GM04503 (cell line): ENCODE measurements around the gene OR6B1.
A peak's percentile ranks its signal among the peaks of the same experiment; 100 is the strongest.

Source experiments
- DNase-seq: peaks from one replicate; pipeline ENCODE4 v3.0.0-alpha.2; 2012; ENCODE audit warnings: low read depth

Gene OR6B1

GRCh38 chr7:144000020-144000419 is at the start of gene OR6B1:
TSS of gene OR6B1 (plus strand) at chr7:144000320. CDS start at chr7:144003997, 3,677 bp downstream.
- DNase-seq = no peak

DNA sequence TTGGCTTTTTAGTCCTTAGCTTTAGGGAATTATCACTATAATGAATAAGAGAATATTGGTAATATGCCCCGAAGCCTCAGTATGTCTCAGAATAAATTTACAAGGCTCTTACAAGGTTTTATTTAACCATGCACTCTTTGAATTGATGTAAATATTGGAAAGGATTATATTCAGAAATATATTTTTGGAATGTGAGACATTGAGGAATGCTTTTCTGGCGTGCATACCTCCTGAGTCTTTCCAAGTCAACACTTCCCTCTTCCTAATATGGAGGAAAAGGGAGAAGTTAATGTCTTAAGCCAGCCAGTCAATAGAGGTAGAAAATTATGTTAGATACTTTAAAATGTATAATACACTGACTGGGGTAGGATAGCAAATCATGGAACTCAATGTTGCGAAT is 46.7 kb upstream of the OR6B1 start:
- DNase-seq = no peak

DNA sequence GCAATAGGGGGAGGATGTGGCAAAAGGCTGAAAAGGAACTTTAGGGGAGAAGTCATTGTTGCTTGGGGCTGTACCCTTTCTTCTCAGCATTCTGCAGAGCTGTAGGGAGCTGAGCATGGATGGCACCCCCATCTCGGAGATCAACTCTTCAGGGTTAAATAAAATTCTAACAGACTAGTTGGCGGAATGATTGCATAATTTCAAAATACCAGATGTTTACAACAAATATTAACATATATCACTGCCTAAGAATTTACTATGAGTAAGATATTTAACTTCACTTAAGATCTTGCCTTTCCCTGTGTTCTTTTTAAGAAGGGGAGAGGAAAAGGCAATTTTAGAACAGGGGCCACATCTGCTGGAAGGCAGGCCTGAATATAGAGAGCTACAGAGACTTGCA is 46.0 kb upstream of the OR6B1 start:
- DNase-seq = no peak

DNA sequence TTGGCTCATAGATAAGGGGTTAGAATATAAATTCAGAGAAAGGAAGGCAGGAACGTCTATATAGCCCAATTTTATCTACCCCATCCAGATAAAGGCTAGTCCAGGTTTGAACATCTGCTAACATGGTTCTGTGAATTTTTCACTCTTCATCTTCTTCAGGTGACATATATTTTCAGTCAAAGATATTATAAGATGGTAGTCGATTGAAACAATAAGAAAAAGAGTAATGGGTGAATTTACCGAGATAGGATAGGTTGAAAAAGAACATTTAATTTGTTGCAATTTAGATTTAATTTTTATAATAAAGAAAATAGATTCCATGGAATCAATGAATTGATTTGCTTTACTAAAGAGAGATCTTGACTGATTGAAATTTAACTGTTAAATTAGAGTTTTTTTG is 45.6 kb upstream of the OR6B1 start, which contains the start of gene OR2F1:
Gene OR2F1 (plus strand): TSS at position 301 of the 400 bp plus-strand sequence. CDS start 5,127 bp downstream, outside the sequence.
- no peak for DNase-seq

GRCh38 chr7:143958781-143959180 is 41.3 kb upstream of the OR6B1 start:
- no peak for DNase-seq

DNA sequence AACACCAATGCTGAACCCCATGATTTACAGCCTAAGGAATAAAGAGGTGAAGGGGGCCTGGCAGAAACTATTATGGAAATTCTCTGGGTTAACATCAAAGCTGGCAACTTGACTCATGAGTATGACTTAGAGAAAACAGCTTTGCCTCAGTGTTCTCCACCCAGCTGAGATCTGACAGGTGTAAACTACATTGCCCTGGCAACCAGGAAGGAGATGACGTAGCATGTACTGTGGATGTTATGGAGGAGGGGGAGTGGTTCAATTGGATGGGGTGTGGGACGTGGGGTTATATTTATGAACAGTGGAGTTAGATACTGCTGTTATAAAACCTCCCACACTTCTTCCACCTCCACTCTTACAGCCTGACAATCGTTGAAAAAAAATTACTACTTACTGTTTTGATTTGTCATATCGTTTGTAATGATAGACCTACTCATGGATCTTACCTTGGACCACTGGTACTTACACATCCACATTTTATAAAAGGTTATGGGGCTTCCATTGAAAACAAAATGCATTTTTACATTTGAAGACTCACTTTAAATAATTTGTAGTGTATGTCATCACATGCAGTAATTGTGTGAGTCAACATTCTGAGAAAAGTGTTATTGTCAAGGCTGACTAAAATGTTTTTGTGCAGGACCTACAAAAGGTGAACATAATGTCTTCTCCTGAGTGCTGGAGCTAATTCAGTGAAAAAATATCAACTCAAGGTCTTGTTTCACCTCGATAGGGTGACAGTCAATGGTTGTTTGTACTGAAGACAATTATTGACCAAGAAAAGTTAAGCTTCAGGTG is 39.1 kb upstream of the OR6B1 start:
- no peak for DNase-seq

GRCh38 chr7:143965280-143965679 is 34.8 kb upstream of the OR6B1 start:
- no peak for DNase-seq

- DNase-seq = no peak
Observed at GRCh38 chr7:143967398-143967797, 32.7 kb upstream of the OR6B1 start.

DNA sequence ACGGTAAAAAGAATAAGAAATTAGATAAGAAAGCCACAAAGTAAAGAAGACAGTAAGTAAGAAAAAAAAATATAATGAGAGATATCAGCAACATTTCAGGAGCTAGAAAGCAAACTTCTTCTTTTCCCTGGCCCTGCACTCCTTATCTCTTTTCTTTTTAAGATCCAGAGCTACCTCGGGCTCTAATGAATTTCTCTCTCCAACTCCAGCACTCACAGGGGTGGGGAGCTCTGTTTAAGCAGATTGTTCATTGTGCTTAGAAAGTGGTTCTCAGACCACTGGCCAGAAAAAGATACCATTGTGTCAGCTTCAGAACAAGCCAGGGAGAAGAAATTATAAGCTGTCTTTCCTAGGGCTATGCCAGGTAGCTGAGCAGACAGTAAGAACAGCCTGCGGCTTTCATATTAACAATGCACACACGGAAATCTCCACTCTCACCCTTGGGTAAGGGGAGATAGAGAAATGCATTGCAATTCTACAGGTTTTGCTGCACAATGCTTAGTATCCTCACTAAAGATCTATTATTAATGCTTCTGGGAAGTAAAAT is 26.2 kb upstream of the OR6B1 start:
- no peak for DNase-seq

GRCh38 chr7:143974459-143974858 is 25.7 kb upstream of the OR6B1 start:
- peak; percentile 8 for DNase-seq

- DNase-seq = no peak
Observed at GRCh38 chr7:143975617-143976016, 24.5 kb upstream of the OR6B1 start.

DNA sequence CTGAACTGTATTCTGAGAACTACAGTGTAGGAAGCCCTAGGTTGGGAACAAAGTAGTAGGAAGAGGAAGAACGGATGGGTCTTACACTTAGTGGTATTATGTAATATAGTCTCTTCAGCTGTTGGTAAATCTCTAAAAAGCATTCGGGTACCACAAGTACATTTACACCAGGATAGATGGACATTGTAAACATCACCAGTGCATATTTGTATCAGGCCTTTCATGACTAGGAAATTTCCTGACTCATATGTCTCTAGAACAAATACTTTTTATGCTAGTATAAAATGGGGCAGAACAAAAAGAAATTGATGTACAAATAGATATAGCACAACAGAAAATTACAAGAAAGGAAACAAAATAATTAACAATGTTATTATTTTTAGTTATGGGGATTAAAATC is 21.5 kb upstream of the OR6B1 start:
- no peak for DNase-seq

- DNase-seq = peak; percentile 32
Observed at GRCh38 chr7:143979359-143979758, 20.8 kb upstream of the OR6B1 start.

GRCh38 chr7:143979998-143980397 is 20.1 kb upstream of the OR6B1 start:
- no peak for DNase-seq

- no peak for DNase-seq
Observed at GRCh38 chr7:143980746-143981510, 19.2 kb upstream of the OR6B1 start.

DNA sequence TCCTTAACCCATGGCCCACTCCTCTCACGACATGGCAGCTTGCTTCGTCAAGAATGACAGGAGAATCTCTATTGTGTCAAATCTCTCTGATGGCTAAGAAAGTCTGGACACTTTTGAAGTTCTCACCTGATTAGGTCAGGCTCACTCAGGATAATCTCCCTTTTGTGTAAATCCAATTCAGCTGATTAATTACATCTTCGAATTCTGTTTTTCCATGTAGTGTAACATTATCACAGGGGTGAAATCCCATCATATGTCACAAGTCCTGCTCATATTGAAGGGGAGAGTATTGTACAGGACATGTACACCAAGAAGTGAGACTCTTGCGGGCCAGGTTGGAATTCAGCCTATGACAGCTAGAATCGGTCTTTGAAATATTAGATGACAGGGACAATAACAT is 16.2 kb upstream of the OR6B1 start:
- DNase-seq = no peak

DNA sequence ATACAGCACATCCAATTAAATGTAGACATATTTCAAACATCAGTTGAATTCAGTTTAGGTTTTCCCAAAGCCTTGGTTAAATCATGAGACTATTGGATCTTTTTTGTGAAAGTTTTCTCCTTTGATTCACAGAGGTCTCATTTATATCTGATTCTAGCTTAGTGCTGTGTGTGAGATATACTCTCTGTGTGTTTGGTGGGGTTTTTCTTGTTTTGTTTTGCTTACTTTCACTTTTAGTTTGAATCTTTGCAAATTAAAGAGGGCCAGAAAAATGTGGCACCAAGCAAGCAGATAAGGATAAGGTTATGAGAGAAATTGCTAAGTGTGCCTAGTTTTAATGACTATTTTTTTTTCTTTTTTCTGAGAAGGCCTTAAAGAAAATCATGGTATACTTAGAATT is 12.6 kb upstream of the OR6B1 start:
- no peak for DNase-seq

DNA sequence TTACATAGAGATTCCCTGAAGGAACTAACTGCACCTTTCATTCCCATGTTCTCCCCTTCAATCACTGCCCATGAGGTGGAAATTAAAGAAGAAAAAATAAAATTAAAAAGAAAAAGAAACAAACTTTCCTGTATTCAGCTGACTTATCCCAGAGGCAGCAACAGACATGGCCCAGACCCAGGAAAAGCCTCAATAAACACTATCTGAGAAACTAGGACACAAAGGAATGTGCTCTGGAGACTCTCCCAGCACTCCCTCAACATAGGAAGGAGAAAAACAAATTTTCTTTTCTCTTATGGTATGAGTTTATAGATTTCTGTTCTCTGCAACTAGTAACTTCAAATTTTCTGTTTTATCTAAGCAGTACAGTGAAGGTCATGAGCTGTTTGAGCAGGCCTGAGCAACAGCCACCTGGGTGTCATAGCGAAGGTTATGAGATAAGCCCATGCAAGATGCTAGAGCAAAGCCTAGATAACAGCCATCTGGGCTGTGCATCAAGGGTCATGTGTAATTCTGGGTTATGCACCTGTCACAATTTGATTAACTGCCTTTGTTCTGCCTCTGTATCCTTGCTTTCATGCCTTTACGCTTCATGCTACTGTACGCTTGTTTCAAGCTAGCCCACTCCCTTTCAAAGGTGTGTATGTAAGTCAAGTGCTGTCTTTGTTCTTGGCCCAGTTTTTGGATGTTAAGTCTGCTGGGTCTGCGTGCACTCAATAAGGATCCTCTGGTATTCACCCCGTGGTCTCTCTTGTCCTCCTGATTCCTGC is 11.0 kb upstream of the OR6B1 start:
- DNase-seq = peak; percentile 11

- DNase-seq = no peak
Observed at GRCh38 chr7:143992670-143993069, 7.5 kb upstream of the OR6B1 start.

- DNase-seq = no peak
Observed at GRCh38 chr7:143993924-143994323, 6.2 kb upstream of the OR6B1 start.

DNA sequence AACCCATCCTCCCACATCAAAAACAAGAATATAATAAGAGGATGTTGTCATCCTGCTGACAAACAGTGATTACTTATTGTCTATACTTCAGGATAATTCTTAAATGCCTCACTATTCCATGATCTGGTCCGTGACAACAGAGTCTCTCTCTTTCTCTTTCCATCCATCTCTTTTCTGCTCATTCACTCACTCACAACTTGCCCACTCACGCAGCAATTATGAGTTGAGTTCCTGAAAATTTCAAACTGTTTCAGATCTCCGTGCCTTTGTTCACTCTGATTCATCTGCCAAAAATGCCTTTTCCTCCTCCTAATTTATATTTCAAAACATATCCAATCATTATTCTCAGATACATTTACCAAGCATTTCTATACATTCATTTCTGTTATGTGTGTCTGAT is 1.4 kb downstream of the OR6B1 start:
- no peak for DNase-seq

- DNase-seq = no peak
Observed at GRCh38 chr7:144004703-144005102, 4.6 kb downstream of the OR6B1 start.
